Hematopoietic multipotent progenitor cell (in vitro differentiated cells): ENCODE measurements around the gene UNC50. TPM values are rescaled to one million over a fixed set of nuclear protein-coding genes. Genes with fewer than 3 reads are reported as not detected.
"Not testable (repeated sequence)": the region's sequence is repeated elsewhere in the genome, so short reads cannot be mapped to it uniquely, and the experiment has no call there.

Experiments
- DNase-seq, 3 donors: peaks; one replicate each; pipeline ENCODE4 v3.0.0-alpha.2; 2011 to 2015; ENCODE audit warnings: low read depth in 2 of 3, low spot score in 2 of 3
- total RNA-seq: library from RNA; depleted of rRNA; stranded (reverse); fragments of >200 nt; gene quantifications from one replicate; pipeline ENCODE4 v1.2.3, GENCODE V29; 2012

The UNC50 gene
- total RNA-seq, 1 donor, result 21.8 TPM

- DNase-seq, result no peak
Measured at GRCh38 chr2:98573426-98573825, 35.0 kb upstream of the UNC50 start.

GRCh38 chr2:98576666-98577312 lies 31.6 kb upstream of the UNC50 start:
- DNase-seq, result no peak

DNA sequence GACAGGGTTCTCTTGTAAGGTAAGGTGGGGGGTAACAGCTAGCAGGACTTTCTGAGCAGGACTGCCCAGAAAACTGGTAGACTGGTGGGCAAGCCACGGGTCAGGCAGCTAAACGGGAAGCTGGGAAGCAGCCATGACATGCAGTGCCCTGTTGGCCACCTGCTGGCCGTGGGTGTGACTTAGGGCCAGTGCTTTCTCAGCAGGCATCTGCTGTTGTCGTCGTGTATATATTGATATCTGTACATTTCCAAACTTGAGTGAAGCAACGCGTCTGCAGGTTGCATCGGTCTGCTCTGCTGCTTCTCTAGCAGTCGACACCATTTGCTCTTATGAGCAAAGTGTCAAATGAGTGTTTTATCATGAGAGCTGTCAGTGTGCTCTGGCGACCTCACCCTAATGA lies 31.1 kb upstream of the UNC50 start:
- no peak for DNase-seq

- no peak for DNase-seq
Measured at GRCh38 chr2:98578231-98578630, 30.2 kb upstream of the UNC50 start.

DNA sequence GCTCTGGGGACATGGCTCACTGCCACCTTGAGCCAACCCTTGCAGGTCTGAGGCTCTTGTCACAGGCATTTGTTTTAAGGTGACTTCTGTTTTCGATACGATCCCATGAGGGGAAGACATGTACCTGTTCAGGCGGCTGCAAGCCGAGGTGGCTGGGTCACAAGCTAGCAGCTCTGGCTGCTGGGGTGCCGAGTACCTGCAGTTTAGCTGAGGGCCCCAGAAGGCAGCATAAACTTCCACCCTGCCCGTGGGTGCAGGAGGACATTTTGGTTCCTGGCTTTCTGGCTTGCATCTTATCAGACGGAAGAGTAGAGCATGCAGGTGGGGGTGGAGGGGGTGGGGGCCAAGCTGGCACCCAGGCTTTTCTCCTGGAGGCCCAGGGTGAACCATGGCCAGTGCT lies 28.5 kb upstream of the UNC50 start:
- no peak for DNase-seq

- no peak for DNase-seq
Measured at GRCh38 chr2:98580656-98581284, 27.6 kb upstream of the UNC50 start.

- DNase-seq, result no peak
Measured at GRCh38 chr2:98582523-98582922, 25.9 kb upstream of the UNC50 start.

DNA sequence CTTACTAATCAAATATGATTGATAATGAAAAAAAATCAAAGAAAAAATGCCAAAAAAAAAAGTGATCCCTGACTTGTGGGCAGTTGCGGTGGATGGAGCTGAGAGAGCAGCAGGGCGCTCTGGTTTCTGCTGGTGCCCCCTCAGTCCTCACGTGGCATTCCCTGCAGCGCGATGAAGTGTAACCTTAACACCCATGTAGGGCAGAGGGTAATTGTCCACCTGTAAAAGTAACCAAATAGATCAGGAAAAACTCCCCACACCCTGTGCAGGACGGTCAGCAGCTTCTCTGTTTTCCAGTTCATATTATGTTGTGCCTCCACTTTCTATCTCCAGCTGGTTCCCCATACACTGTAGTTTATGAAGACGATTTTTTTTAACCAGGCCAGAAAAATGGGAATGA lies 25.1 kb upstream of the UNC50 start:
- DNase-seq, result no peak

DNA sequence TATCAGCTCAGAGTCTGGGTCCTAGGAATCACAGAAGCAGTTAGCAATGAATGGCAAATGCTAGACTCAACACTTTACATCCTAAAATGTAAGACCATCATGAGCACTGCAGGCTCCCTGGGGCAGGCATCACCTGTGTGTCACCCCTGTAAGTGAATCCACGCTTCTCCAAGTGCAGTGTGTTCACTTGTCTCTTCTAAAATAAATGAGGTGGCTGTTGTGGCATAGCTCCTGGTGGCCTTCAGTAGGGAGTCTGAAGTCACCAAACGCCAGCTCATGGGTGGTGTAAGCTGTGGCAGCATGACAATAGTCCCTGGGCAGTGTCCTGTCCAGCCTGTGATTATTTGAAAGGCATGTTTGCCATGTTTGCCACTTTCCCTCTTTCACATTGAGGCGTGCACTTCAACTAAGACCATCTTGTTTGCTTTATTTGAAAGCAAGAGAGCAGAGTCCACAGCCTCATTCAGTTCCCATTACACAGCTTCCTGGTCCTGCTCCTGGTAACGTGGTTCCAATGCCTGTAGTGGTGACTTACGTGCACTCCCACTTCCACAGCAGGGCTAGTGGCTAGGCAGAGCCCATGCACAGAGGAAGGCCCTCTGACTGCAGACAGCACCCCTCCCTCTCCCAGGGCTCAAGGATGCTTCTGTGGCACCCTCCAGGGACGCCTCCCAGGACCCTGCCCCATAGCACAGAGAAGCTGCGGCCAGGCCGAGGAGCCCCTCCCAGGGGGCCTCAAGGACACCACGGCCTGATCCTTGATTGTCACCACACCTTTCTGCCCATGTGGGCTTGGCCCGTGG lies 24.4 kb upstream of the UNC50 start:
- DNase-seq, result no peak

- DNase-seq, result no peak
Measured at GRCh38 chr2:98585386-98585785, 23.0 kb upstream of the UNC50 start.

DNA sequence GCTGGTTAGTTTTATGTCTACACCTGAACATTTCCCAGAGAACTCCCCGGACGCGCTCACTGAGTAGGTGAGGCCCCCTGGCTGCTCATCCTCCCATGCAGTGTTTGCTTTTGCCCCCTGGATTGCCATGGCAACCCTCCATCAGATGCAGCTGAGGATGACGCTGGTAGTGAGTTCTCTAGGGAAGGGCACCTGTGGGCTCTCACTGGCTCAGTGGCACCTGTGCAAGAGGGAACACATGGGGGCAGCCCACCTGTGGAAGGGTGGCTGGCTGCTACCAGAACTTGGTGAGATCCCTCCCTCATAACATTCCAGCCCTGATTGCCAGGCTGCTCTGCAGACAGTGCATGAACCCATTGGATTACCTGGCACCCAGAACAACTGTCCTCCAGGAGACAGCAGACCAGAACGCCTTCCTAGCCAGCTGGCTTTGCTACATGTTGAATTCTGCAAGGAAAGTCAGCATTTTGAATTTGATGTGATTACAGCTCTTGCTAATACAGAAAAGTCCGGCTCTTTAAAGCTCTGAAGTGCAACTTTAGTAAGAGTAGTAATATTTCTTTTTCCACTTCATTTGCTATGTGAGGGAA lies 21.7 kb upstream of the UNC50 start:
- DNase-seq, result no peak

- DNase-seq, result no peak
Measured at GRCh38 chr2:98588880-98589431, 19.4 kb upstream of the UNC50 start.

- no peak for DNase-seq
Measured at GRCh38 chr2:98589489-98589888, 18.9 kb upstream of the UNC50 start.

DNA sequence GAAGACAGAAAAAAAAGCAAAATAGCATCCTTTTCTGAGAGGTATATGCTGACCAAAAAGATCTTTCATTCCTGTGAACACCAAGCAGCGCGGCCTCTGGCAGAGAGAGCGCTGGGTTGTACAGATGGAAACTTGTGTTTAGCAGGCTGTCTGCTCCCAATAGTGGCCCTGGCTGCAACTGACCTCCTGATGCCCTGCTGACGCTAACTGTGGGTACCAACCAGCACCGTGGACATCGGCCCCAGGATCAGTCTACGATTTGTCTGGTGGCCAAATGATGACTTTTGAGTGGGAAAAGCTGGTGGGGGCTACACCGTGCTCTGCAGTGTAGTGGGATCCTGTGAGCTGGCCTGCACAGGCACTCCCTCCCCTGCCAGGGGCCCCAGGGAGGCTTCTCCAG lies 15.8 kb upstream of the UNC50 start:
- no peak for DNase-seq

- DNase-seq, result not testable (repeated sequence)
Measured at GRCh38 chr2:98594665-98595064, 13.7 kb upstream of the UNC50 start.

DNA sequence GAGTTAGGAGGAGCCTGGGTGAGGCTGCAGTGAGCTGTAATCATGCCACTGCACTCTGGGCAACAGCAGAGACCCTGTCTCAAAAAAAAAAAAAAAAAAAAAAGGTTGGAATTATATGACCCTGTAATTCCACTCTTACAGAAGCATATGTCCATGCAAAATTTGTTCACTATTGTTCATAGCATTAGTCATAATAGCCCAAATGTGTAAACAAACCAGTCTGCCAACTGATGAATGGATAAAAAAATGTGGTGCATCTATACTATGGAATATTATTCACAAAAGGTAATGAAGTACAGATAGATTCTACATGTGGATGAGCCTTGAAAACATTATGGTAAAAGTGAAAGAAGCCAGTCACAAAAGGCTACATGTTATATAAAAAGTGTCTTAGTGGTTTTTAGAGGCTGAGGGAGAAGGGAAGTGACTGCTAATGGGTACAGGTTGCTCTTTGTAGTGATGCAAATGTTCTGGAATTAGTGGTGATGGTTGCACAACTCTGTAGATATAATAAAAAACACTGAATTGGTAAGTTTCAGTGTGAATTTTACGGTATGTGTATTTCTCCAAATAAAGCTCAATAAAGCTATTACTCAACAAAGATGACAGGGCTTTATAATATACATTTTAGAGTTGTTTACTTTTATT lies 9.5 kb upstream of the UNC50 start:
- DNase-seq, result no peak

- DNase-seq, result peak in 2 of 3 donors; percentile 18 to 30
Measured at GRCh38 chr2:98601532-98602132, 6.8 kb upstream of the UNC50 start.

DNA sequence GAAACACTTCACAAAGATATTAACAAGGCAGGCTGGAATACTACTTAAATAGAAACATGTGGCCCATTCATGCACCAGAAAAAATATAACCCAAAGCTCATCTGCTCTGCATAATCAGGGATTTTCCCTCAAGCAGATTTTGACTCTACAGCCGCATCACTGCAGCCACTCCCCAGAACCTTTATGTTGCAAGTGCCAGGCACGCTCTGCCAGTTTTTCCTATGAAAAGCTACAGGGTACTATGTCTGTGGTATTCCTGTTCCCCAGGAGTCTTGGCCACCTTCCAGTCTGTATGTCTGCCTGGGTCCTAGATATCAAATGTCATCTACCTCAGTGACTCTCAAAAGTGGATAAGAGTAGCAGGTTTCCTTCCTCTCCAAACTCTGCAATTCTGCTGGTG lies 3.8 kb upstream of the UNC50 start:
- no peak for DNase-seq

GRCh38 chr2:98605076-98605475 lies 3.3 kb upstream of the UNC50 start:
- no peak for DNase-seq

- no peak for DNase-seq
Measured at GRCh38 chr2:98606431-98606830, 2.0 kb upstream of the UNC50 start.
